Activated B cell treated with CpG ODN at 0.5 μM for 24 hours (primary cell): ENCODE results near the gene ACKR2. TPM values are rescaled to one million over a fixed set of nuclear protein-coding genes. Genes with fewer than 3 reads are reported as not detected.

ENCODE experiments used
- ATAC-seq: fragments of 200-7000 bp; cut with Tn5 transposase; one replicate; pipeline ENCODE4 v1.10.0; 2021; ENCODE audit warnings: low read depth, mild to moderate bottlenecking, moderate library complexity
- CTCF ChIA-PET: fragments of 350-600 bp; sonication (Branson Sonifier 250); formaldehyde crosslinking; loops from one replicate; lab custom pipeline; 2021; ENCODE audit warnings: antibody characterized with exemption; lab: Charles Lee
- POLR2A ChIA-PET: fragments of 350-600 bp; sonication (Branson Sonifier 250); formaldehyde crosslinking; loops from one replicate; lab custom pipeline; 2021; ENCODE audit warnings: antibody characterized with exemption; lab: Charles Lee
- DNase-seq: peaks from one replicate; pipeline ENCODE4 v3.0.0; 2022
- H3K27ac Mint-ChIP-seq: one replicate; pipeline ENCODE4 v1.8.0; 2020; ENCODE audit warnings: mixed read lengths
- H3K27me3 Mint-ChIP-seq: one replicate; pipeline ENCODE4 v1.8.0; 2021; ENCODE audit warnings: mixed read lengths
- H3K36me3 Mint-ChIP-seq: one replicate; pipeline ENCODE4 v1.8.0; 2021; ENCODE audit warnings: low read depth, mixed read lengths
- H3K4me1 Mint-ChIP-seq: one replicate; pipeline ENCODE4 v1.8.0; 2021; ENCODE audit warnings: mixed read lengths
- H3K4me3 Mint-ChIP-seq: one replicate; pipeline ENCODE4 v1.8.0; 2020; ENCODE audit warnings: mild to moderate bottlenecking, mixed read lengths
- H3K9me3 Mint-ChIP-seq: one replicate; pipeline ENCODE4 v1.8.0; 2020; ENCODE audit warnings: mixed read lengths
- intact Hi-C: fragments of 100-400 bp; cut with micrococcal nuclease; formaldehyde crosslinking; loops from one replicate; pipeline ENCODE4 v1.15.1; 2024
- total RNA-seq: library from RNA; stranded (reverse); gene quantifications from 2 replicates; pipeline ENCODE4 v1.2.3, GENCODE V29; 2022
- TF ChIP-seq, protein P1 (sequence below): fragments of 200-600 bp; IDR thresholded peaks from one replicate; pipeline ENCODE4 v1.8.0; 2022; ENCODE audit warnings: antibody characterized with exemption, mild to moderate bottlenecking

Gene ACKR2
- total RNA-seq, 1 donor from 2014 or later: 0.22 TPM

DNA sequence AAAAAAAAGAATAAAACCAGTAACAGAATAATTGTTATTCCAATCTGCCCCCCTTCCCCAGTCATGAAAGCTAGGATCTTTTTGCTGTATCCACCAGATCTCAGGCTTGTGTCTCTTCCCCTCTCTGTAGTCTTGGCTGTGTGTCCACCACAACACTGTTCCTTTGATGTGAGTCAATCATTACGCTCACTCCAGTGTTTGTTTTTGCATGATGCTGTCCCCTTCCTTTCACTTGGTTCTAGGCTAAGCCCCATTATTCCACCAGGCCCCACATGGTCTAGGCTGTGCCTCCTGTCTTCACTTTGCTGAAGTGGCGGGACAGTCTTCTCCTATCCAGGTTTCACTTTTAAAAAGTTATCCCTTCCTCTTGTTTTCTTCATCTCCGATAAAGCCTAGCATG lies 13.6 kb downstream of the ACKR2 start:
- Mint-ChIP-seq H3K36me3 (no peaks in the 10 kb centered on the region), H3K27me3 (peaks cover 5% of the 10 kb centered on the region), H3K27ac (no peak overlapping the region), H3K4me1 (no peaks in the 10 kb centered on the region), H3K9me3 (no peaks in the 10 kb centered on the region), H3K4me3 (no peak overlapping the region)
- ATAC-seq: no peak
- POLR2A ChIA-PET: no interaction called here
- DNase-seq: no peak
- TF ChIP-seq, protein P1, sequence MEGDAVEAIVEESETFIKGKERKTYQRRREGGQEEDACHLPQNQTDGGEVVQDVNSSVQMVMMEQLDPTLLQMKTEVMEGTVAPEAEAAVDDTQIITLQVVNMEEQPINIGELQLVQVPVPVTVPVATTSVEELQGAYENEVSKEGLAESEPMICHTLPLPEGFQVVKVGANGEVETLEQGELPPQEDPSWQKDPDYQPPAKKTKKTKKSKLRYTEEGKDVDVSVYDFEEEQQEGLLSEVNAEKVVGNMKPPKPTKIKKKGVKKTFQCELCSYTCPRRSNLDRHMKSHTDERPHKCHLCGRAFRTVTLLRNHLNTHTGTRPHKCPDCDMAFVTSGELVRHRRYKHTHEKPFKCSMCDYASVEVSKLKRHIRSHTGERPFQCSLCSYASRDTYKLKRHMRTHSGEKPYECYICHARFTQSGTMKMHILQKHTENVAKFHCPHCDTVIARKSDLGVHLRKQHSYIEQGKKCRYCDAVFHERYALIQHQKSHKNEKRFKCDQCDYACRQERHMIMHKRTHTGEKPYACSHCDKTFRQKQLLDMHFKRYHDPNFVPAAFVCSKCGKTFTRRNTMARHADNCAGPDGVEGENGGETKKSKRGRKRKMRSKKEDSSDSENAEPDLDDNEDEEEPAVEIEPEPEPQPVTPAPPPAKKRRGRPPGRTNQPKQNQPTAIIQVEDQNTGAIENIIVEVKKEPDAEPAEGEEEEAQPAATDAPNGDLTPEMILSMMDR: no peak
- CTCF ChIA-PET: no interaction called here
- intact Hi-C loops: no loop called here

DNA sequence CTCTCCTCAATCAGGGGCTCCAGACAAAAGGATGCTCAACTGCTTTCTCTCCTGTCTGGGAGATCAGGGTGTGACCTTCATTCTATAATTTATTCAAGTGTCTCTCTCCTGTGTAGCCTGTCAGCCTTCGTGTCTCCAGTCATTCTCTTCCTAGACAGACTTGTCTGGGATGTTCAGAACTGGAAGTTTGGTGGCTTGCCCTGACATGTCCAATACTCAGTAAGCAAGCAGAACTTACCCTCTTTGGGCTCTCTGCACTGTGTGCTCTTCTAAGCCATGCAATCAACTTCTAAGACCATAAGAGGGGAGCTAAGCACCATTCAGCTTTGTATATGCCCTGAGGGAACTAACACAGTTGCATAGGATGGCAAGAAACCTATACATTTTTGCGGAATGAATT lies 14.1 kb downstream of the ACKR2 start:
- intact Hi-C loops: no loop called here
- Mint-ChIP-seq H3K4me3 (no peak overlapping the region), H3K36me3 (no peaks in the 10 kb centered on the region), H3K27ac (no peak overlapping the region), H3K27me3 (peaks cover 5% of the 10 kb centered on the region), H3K9me3 (no peaks in the 10 kb centered on the region), H3K4me1 (no peaks in the 10 kb centered on the region)
- TF ChIP-seq, protein P1: no peak
- CTCF ChIA-PET: no interaction called here
- POLR2A ChIA-PET: no interaction called here
- DNase-seq (no peak), ATAC-seq (no peak)

DNA sequence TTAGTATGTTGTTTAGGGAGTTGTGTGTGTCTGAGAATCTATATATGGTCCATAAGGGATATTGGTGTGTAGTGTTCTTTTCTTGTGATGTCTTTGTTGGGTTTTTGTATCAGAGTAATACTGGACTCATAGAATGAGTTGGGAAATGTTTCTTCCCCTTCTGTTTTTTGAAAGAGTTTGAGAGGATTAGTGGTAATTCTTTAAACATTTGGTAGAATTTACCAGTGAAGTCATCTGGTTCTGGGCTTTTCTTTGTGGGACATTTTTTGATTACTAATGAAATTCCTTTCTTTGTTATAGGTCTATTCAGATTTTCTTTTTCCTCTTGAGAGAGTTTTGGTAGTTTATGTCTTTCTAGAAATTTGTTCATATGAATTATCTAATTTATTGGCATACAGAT lies 16.9 kb downstream of the ACKR2 start:
- Mint-ChIP-seq H3K27me3 (peaks cover 11% of the 10 kb centered on the region), H3K27ac (no peak overlapping the region), H3K4me1 (peaks cover under 1% of the 10 kb centered on the region), H3K9me3 (no peaks in the 10 kb centered on the region), H3K36me3 (no peaks in the 10 kb centered on the region), H3K4me3 (no peak overlapping the region)
- ChIA-PET CTCF (no interaction called here), POLR2A (no interaction called here)
- ATAC-seq (no peak), DNase-seq (no peak)
- intact Hi-C loops: no loop called here
- TF ChIP-seq, protein P1: no peak

DNA sequence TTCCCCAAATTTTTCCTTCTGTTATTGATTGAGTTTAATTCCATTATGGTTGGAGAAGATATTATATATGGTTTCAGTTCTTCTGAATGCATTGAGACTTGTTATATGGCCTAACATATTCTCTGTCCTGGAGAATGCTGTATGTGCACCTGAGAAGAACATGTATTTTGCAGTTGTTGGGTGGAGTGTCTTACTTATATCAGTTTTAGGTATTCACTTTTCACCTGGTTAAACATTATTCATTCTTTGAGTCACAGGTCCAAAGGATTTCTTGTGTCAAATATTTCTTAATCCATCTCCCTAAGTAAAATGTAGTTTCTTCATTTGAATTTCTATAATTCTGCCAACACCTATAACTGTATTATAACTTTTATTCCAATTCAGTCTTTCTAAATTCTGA lies 17.8 kb downstream of the ACKR2 start:
- ChIA-PET POLR2A (no interaction called here), CTCF (no interaction called here)
- TF ChIP-seq, protein P1: no peak
- Mint-ChIP-seq H3K27me3 (peaks cover 11% of the 10 kb centered on the region), H3K4me3 (no peak overlapping the region), H3K36me3 (no peaks in the 10 kb centered on the region), H3K27ac (no peak overlapping the region), H3K4me1 (peaks cover 4% of the 10 kb centered on the region), H3K9me3 (no peaks in the 10 kb centered on the region)
- intact Hi-C loops: no loop called here
- DNase-seq (no peak), ATAC-seq (no peak)

DNA sequence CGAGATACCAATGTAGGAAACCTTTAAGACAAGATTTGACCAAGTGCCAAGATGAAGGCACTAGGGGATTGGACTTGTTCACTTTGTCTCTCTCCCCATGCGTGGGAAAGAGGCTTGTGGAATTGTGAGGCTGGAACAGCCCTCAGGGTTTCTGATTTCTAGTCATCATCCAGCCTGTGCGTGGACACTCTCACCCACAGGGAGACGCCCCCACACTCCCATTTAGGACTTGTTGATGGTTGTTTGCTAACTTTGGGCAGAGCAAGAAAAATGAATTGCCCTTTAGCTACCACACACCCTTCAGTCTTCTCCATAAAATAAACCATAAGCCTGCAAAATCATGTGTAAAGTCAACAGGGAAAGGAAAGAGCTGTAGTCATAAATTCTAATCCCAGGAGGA lies 18.4 kb downstream of the ACKR2 start:
- Mint-ChIP-seq H3K4me3 (no peak overlapping the region), H3K36me3 (no peaks in the 10 kb centered on the region), H3K27ac (no peak overlapping the region), H3K9me3 (no peaks in the 10 kb centered on the region), H3K4me1 (peaks cover 4% of the 10 kb centered on the region), H3K27me3 (peaks cover 11% of the 10 kb centered on the region)
- intact Hi-C loops: no loop called here
- TF ChIP-seq, protein P1: no peak
- ATAC-seq: no peak
- CTCF ChIA-PET: no interaction called here
- POLR2A ChIA-PET: no interaction called here
- no peak for DNase-seq
